Mucosa of rectum (tissue), 2 donors: ENCODE results near the gene HSF5.
A peak's percentile ranks its signal among the peaks of the same experiment; 100 is the strongest.

Experiments
- H3K27ac ChIP-seq, 2 donors: one replicate each; pipeline ENCODE4 v1.7.0; 2013; ENCODE audit warnings: inconsistent platforms in 2 of 2, low read depth in 2 of 2, low read length in 2 of 2
- H3K27me3 ChIP-seq, 2 donors: one replicate each; pipeline ENCODE4 v1.7.0; 2013; ENCODE audit warnings: low read length in 2 of 2; ENCODE audit not compliant: control insufficient read depth in 2 of 2, insufficient read depth in 2 of 2
- H3K36me3 ChIP-seq, 2 donors: one replicate each; pipeline ENCODE4 v1.7.0; 2013; ENCODE audit warnings: low read length in 2 of 2; ENCODE audit not compliant: control insufficient read depth in 2 of 2, insufficient read depth in 2 of 2
- H3K4me1 ChIP-seq, 2 donors: one replicate each; pipeline ENCODE4 v1.7.0; 2013; ENCODE audit warnings: low read length in 2 of 2, mild to moderate bottlenecking in 1 of 2; ENCODE audit not compliant: control insufficient read depth in 2 of 2, insufficient read depth in 2 of 2
- H3K4me3 ChIP-seq, 2 donors: one replicate each; pipeline ENCODE4 v1.7.0; 2013; ENCODE audit warnings: low read length in 2 of 2
- H3K9ac ChIP-seq, 2 donors: one replicate each; pipeline ENCODE4 v1.7.0; 2013; ENCODE audit warnings: low read length in 2 of 2, low read depth in 1 of 2, mild to moderate bottlenecking in 1 of 2
- H3K9me3 ChIP-seq, 2 donors: one replicate each; pipeline ENCODE4 v1.7.0; 2013; ENCODE audit warnings: low read length in 2 of 2; ENCODE audit not compliant: control insufficient read depth in 2 of 2
- donor health status: healthy.
- donor health status: Normal muscosa, but diverticular disease.

Gene HSF5

GRCh38 chr17:58375811-58376210 is 112.4 kb downstream of the HSF5 start:
- no peaks in the 10 kb centered on the region for H3K9me3 ChIP-seq
- H3K9ac ChIP-seq: peak overlapping the region in 1 of 2 donors; percentile 6
- H3K27me3 ChIP-seq: no peaks in the 10 kb centered on the region
- H3K36me3 ChIP-seq: peaks cover 3 to 13% of the 10 kb centered on the region in 2 donors
- peaks cover 39 to 64% of the 10 kb centered on the region in 2 donors for H3K4me1 ChIP-seq
- no peak overlapping the region for H3K4me3 ChIP-seq
- H3K27ac ChIP-seq: peak overlapping the region; percentile 78 to 82

GRCh38 chr17:58375256-58375655 is 113.0 kb downstream of the HSF5 start:
- Histone ChIP-seq H3K9ac (no peak overlapping the region), H3K4me1 (peaks cover 42 to 64% of the 10 kb centered on the region in 2 donors), H3K9me3 (no peaks in the 10 kb centered on the region), H3K36me3 (peaks cover 8 to 13% of the 10 kb centered on the region in 2 donors), H3K27ac (peak overlapping the region; percentile 78 to 82), H3K4me3 (peak overlapping the region in 1 of 2 donors; percentile 45), H3K27me3 (no peaks in the 10 kb centered on the region)

GRCh38 chr17:58373923-58374322 is 114.3 kb downstream of the HSF5 start:
- Histone ChIP-seq H3K9ac (no peak overlapping the region), H3K27ac (no peak overlapping the region), H3K4me3 (no peak overlapping the region), H3K4me1 (peaks cover 47 to 60% of the 10 kb centered on the region in 2 donors), H3K27me3 (no peaks in the 10 kb centered on the region), H3K36me3 (peaks cover 8 to 13% of the 10 kb centered on the region in 2 donors), H3K9me3 (no peaks in the 10 kb centered on the region)

- Histone ChIP-seq H3K4me3 (no peak overlapping the region), H3K4me1 (peaks cover 47 to 55% of the 10 kb centered on the region in 2 donors), H3K9ac (no peak overlapping the region), H3K27ac (no peak overlapping the region), H3K36me3 (peaks cover 8 to 13% of the 10 kb centered on the region in 2 donors), H3K9me3 (no peaks in the 10 kb centered on the region), H3K27me3 (no peaks in the 10 kb centered on the region)
Measured at GRCh38 chr17:58373003-58373402, 115.2 kb downstream of the HSF5 start.

DNA sequence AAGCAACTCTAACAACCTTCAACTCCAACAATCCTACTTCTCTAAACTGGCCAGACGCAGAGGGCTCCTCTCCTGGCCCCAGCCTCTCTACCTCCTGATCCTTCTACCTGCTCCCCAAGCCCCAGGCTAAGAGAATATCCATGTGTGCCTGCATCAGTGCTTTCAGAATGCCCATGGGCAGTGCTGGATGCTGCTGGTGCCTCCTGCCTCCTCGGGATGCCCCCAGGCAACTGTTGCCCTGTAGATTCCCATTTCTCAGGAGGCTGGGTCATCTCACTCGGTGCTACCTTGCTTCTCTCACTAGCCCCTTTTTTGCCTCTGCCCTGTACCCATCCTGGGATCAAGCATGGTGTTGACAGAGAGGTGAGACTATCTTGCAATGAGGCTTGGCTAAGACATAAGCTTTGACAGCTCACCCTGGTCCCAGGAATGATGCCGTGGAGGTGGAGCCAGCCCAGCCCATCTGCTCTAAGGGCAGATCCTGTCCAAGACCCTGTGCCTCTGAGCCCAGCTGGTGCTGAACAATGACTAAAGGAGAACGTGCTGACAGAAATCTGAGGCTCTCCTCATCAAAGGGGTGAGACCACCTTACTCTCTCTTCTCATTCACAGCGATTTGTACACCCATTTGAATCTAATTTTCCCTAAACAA is 116.8 kb downstream of the HSF5 start:
- Histone ChIP-seq H3K27me3 (no peaks in the 10 kb centered on the region), H3K9ac (no peak overlapping the region), H3K27ac (peak overlapping the region in 1 of 2 donors; percentile 84), H3K4me1 (peaks cover 47 to 52% of the 10 kb centered on the region in 2 donors), H3K36me3 (peaks cover 11 to 19% of the 10 kb centered on the region in 2 donors), H3K4me3 (no peak overlapping the region), H3K9me3 (no peaks in the 10 kb centered on the region)

- Histone ChIP-seq H3K27me3 (no peaks in the 10 kb centered on the region), H3K4me3 (no peak overlapping the region), H3K9ac (no peak overlapping the region), H3K27ac (peak overlapping the region; percentile 84 to 86), H3K9me3 (no peaks in the 10 kb centered on the region), H3K4me1 (peaks cover 47 to 52% of the 10 kb centered on the region in 2 donors), H3K36me3 (peaks cover 11 to 19% of the 10 kb centered on the region in 2 donors)
Measured at GRCh38 chr17:58370716-58371115, 117.5 kb downstream of the HSF5 start.

DNA sequence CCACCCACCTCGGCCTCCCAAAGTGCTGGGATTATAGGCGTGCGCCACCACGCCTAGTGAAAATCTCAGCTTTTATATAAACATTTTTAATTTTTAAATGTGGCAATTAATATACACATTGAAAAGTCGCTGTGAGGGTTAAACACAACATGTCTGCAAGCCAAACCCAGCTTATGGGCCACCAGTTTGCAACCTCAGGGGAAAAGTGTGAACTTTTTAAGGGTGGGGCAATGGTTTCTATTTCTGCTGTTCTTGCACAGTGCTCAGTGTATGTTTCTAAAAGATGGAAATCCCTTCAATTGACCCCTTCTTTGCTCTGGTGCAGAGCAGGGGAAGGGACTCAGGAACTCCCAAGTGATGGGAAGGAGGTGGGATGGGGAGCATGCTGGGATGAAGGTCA is 117.9 kb downstream of the HSF5 start:
- H3K4me1 ChIP-seq: peaks cover 47 to 52% of the 10 kb centered on the region in 2 donors
- H3K36me3 ChIP-seq: peaks cover 11 to 19% of the 10 kb centered on the region in 2 donors
- H3K9me3 ChIP-seq: no peaks in the 10 kb centered on the region
- H3K9ac ChIP-seq: no peak overlapping the region
- peak overlapping the region; percentile 84 to 86 for H3K27ac ChIP-seq
- no peaks in the 10 kb centered on the region for H3K27me3 ChIP-seq
- no peak overlapping the region for H3K4me3 ChIP-seq
